WERI-Rb-1 (cell line): ENCODE data around the gene NAA10.

ENCODE experiments used
- DNase-seq: peaks from one replicate; pipeline ENCODE4 v3.0.0-alpha.2; 2020
- H3K27ac ChIP-seq: fragments of 250-450 bp; sonication (Bioruptor Pico); 2 replicates; pipeline ENCODE4 v1.5.1; 2020; ENCODE audit warnings: mild to moderate bottlenecking, moderate library complexity
- H3K27me3 ChIP-seq: fragments of 250-450 bp; sonication (Bioruptor Pico); 2 replicates; pipeline ENCODE4 v1.5.1; 2021; ENCODE audit warnings: mild to moderate bottlenecking, low read depth, moderate library complexity; ENCODE audit not compliant: insufficient read depth, severe bottlenecking
- H3K36me3 ChIP-seq: fragments of 250-450 bp; sonication (Bioruptor Pico); 2 replicates; pipeline ENCODE4 v1.5.1; 2020; ENCODE audit warnings: mild to moderate bottlenecking, moderate library complexity
- H3K4me3 ChIP-seq: 2 replicates; pipeline ENCODE4 v1.5.1; 2011; ENCODE audit warnings: low read depth, mild to moderate bottlenecking, control low read depth, low read length
- H3K9me3 ChIP-seq: fragments of 250-450 bp; sonication (Bioruptor Pico); 2 replicates; pipeline ENCODE4 v1.5.1; 2021; ENCODE audit warnings: mild to moderate bottlenecking, moderate library complexity; ENCODE audit not compliant: severe bottlenecking
- CTCF ChIP-seq: IDR thresholded peaks from 2 replicates; pipeline ENCODE4 v1.5.1; 2011; ENCODE audit warnings: low read depth, mild to moderate bottlenecking, control low read depth, inconsistent platforms, low read length

NAA10 gene

GRCh38 chrX:153934148-153934761 lies 582 bp downstream of the NAA10 start:
- peak; percentile 9 for DNase-seq
- no peak for TF ChIP-seq CTCF
- Histone ChIP-seq H3K36me3 (peaks cover 42% of the 10 kb centered on the region), H3K27ac (peak overlapping the region; percentile 74), H3K4me3 (peak overlapping the region; percentile 74), H3K27me3 (peaks cover 13% of the 10 kb centered on the region), H3K9me3 (peaks cover 3% of the 10 kb centered on the region)

GRCh38 chrX:153933748-153934147 lies 1.1 kb downstream of the NAA10 start:
- H3K27ac ChIP-seq, result peak overlapping the region; percentile 74; the same call in 1 of the 2 replicates
- peaks cover 3% of the 10 kb centered on the region for H3K9me3 ChIP-seq
- peak overlapping the region; percentile 74 for H3K4me3 ChIP-seq
- H3K36me3 ChIP-seq, result peaks cover 47% of the 10 kb centered on the region
- H3K27me3 ChIP-seq, result peaks cover 13% of the 10 kb centered on the region
- DNase-seq, result no peak
- TF ChIP-seq CTCF, result no peak

- DNase-seq, result no peak
- no peak for TF ChIP-seq CTCF
- peaks cover 11% of the 10 kb centered on the region for H3K27me3 ChIP-seq
- no peak overlapping the region for H3K27ac ChIP-seq
- no peak overlapping the region for H3K4me3 ChIP-seq
- H3K36me3 ChIP-seq, result peaks cover 47% of the 10 kb centered on the region
- H3K9me3 ChIP-seq, result peaks cover 3% of the 10 kb centered on the region
These were observed 2.5 kb downstream of the NAA10 start for GRCh38 chrX:153932220-153932915.

- no peak for DNase-seq
- Histone ChIP-seq H3K27ac (no peak overlapping the region), H3K4me3 (no peak overlapping the region), H3K27me3 (peaks cover 11% of the 10 kb centered on the region), H3K9me3 (peaks cover 3% of the 10 kb centered on the region), H3K36me3 (peaks cover 47% of the 10 kb centered on the region)
- no peak for TF ChIP-seq CTCF
These were observed 3.1 kb downstream of the NAA10 start for GRCh38 chrX:153931748-153932147.

GRCh38 chrX:153931151-153931550 lies 3.7 kb downstream of the NAA10 start:
- DNase-seq, result no peak
- TF ChIP-seq CTCF, result no peak
- Histone ChIP-seq H3K27ac (no peak overlapping the region), H3K27me3 (peaks cover 11% of the 10 kb centered on the region), H3K9me3 (peaks cover 3% of the 10 kb centered on the region), H3K36me3 (peaks cover 47% of the 10 kb centered on the region), H3K4me3 (no peak overlapping the region)
